ENCODE results near the gene QSER1. TPM values are rescaled to one million over a fixed set of nuclear protein-coding genes. Genes with fewer than 3 reads are reported as not detected.
A peak's percentile ranks its signal among the peaks of the same experiment; 100 is the strongest.

QSER1 gene
- polyA plus RNA-seq (2011; rRNA removed): 14.6 and 16.4 TPM in 2 replicates
- polyA minus RNA-seq (2011; rRNA and poly(A)+ RNA removed): 23.9 and 39.9 TPM in 2 replicates

GRCh38 chr11:32892355-32893092, at the start of gene QSER1:
Gene QSER1, plus strand, starts transcription at chr11:32892811. Its CDS starts 315 bp downstream, at chr11:32893126.
- peaks cover 5% of the 10 kb centered on the region; the same call in 1 of the 2 replicates for H3K9me3 ChIP-seq (ENCODE audit: control insufficient read depth, insufficient read depth, low read length)
- peak within 1 kb of the TSS; percentile 78 for H3K4me3 ChIP-seq (ENCODE audit: low read depth, low read length)
- ChIA-PET POLR2A (interaction anchor here (0.9 to 1.0 kb wide), 2 partner anchors 12 to 62 kb away, joined by 3 read pairs; no protein-coding TSS in a partner anchor), CTCF (interaction anchor here (0.6 to 1.9 kb wide), 5 partner anchors 16 to 86 kb away, joined by 3 to 9 read pairs (median 3); no protein-coding TSS in a partner anchor)
- H3K27me3 ChIP-seq (ENCODE audit: control insufficient read depth, insufficient read depth, low read length): no peaks in the 10 kb centered on the region
- TF ChIP-seq CTCF (IDR thresholded peaks at IDR 0.05; ENCODE audit: low read depth, low read length): no peak
- DNase-seq (ENCODE audit: low read depth, low spot score): no peak
- H3K27ac ChIP-seq (ENCODE audit: low read depth, low read length): peak within 1 kb of the TSS; percentile 79

- CTCF ChIA-PET: interaction anchor here (1.1 kb wide), 1 partner anchor 35 kb away, joined by 5 read pairs; no protein-coding TSS in a partner anchor
Observed at GRCh38 chr11:32843544-32843943, 49.1 kb upstream of the QSER1 start.

GRCh38 chr11:32847511-32847910, 45.1 kb upstream of the QSER1 start:
- ChIA-PET POLR2A (no interaction called here), CTCF (no interaction called here)
- Histone ChIP-seq H3K9me3 (ENCODE audit: control insufficient read depth, insufficient read depth, low read length) (no peaks in the 10 kb centered on the region), H3K27me3 (ENCODE audit: control insufficient read depth, insufficient read depth, low read length) (no peaks in the 10 kb centered on the region), H3K4me3 (ENCODE audit: low read depth, low read length) (no peak overlapping the region), H3K27ac (ENCODE audit: low read depth, low read length) (no peak overlapping the region)
- DNase-seq (ENCODE audit: low read depth, low spot score): no peak
- TF ChIP-seq CTCF (IDR thresholded peaks at IDR 0.05; ENCODE audit: low read depth, low read length): no peak

More at GRCh38 chr11:32843544-32843943, 49.1 kb upstream of the QSER1 start:
- no peak for DNase-seq (ENCODE audit: low read depth, low spot score)
- Histone ChIP-seq H3K27me3 (ENCODE audit: control insufficient read depth, insufficient read depth, low read length) (no peaks in the 10 kb centered on the region), H3K9me3 (ENCODE audit: control insufficient read depth, insufficient read depth, low read length) (no peaks in the 10 kb centered on the region), H3K27ac (ENCODE audit: low read depth, low read length) (no peak overlapping the region), H3K4me3 (ENCODE audit: low read depth, low read length) (no peak overlapping the region)
- TF ChIP-seq CTCF (IDR thresholded peaks at IDR 0.05; ENCODE audit: low read depth, low read length): no peak
- POLR2A ChIA-PET: no interaction called here

- TF ChIP-seq CTCF (IDR thresholded peaks at IDR 0.05; ENCODE audit: low read depth, low read length): no peak
- Histone ChIP-seq H3K27me3 (ENCODE audit: control insufficient read depth, insufficient read depth, low read length) (no peaks in the 10 kb centered on the region), H3K27ac (ENCODE audit: low read depth, low read length) (no peak overlapping the region), H3K9me3 (ENCODE audit: control insufficient read depth, insufficient read depth, low read length) (no peaks in the 10 kb centered on the region), H3K4me3 (ENCODE audit: low read depth, low read length) (no peak overlapping the region)
- ChIA-PET CTCF (no interaction called here), POLR2A (no interaction called here)
- DNase-seq (ENCODE audit: low read depth, low spot score): no peak
Observed at GRCh38 chr11:32849761-32850160, 42.9 kb upstream of the QSER1 start.

GRCh38 chr11:32851251-32851650, 41.4 kb upstream of the QSER1 start:
- DNase-seq (ENCODE audit: low read depth, low spot score): no peak
- Histone ChIP-seq H3K4me3 (ENCODE audit: low read depth, low read length) (no peak overlapping the region), H3K27me3 (ENCODE audit: control insufficient read depth, insufficient read depth, low read length) (peaks cover 3% of the 10 kb centered on the region), H3K9me3 (ENCODE audit: control insufficient read depth, insufficient read depth, low read length) (no peaks in the 10 kb centered on the region), H3K27ac (ENCODE audit: low read depth, low read length) (no peak overlapping the region)
- ChIA-PET CTCF (no interaction called here), POLR2A (no interaction called here)
- TF ChIP-seq CTCF (IDR thresholded peaks at IDR 0.05; ENCODE audit: low read depth, low read length): no peak
